H9 (cell line): ENCODE measurements around the gene KCNH5. TPM values are rescaled to one million over a fixed set of nuclear protein-coding genes. Genes with fewer than 3 reads are reported as not detected.

Experiments
- DNase-seq: peaks from one replicate; pipeline ENCODE4 v3.0.0-alpha.2; 2017
- H2AFZ ChIP-seq: one replicate; pipeline ENCODE4 v1.6.1; 2013; ENCODE audit warnings: mild to moderate bottlenecking, low read length, control low read depth, moderate library complexity
- H2AK5ac ChIP-seq: 2 replicates; pipeline ENCODE4 v1.6.1; 2013; ENCODE audit warnings: low read length, control low read depth, mixed read lengths; ENCODE audit not compliant: insufficient read length
- H2BK120ac ChIP-seq: one replicate; pipeline ENCODE4 v1.6.1; 2013; ENCODE audit warnings: low read depth, mild to moderate bottlenecking, low read length, control low read depth, inconsistent platforms; ENCODE audit not compliant: poor library complexity, severe bottlenecking
- H2BK12ac ChIP-seq: 2 replicates; pipeline ENCODE4 v1.6.1; 2013; ENCODE audit warnings: low read length, control low read depth, mixed read lengths, low read depth; ENCODE audit not compliant: insufficient read length
- H2BK15ac ChIP-seq: 2 replicates; pipeline ENCODE4 v1.6.1; 2013; ENCODE audit warnings: low read depth, low read length, control low read depth
- H2BK20ac ChIP-seq: one replicate; pipeline ENCODE4 v1.6.1; 2013; ENCODE audit warnings: low read depth, mild to moderate bottlenecking, low read length, control low read depth, inconsistent platforms; ENCODE audit not compliant: poor library complexity, severe bottlenecking
- H2BK5ac ChIP-seq: 2 replicates; pipeline ENCODE4 v1.6.1; 2013; ENCODE audit warnings: low read length, control low read depth, mixed read lengths; ENCODE audit not compliant: insufficient read length
- H3K14ac ChIP-seq: 2 replicates; pipeline ENCODE4 v1.6.1; 2013; ENCODE audit warnings: low read length, control low read depth; ENCODE audit not compliant: insufficient read depth
- H3K18ac ChIP-seq: 2 replicates; pipeline ENCODE4 v1.6.1; 2013; ENCODE audit warnings: low read depth, mild to moderate bottlenecking, mixed read lengths, low read length, control low read depth; ENCODE audit not compliant: insufficient read length
- H3K23ac ChIP-seq: 2 replicates; pipeline ENCODE4 v1.6.1; 2013; ENCODE audit warnings: low read length, control low read depth, mixed read lengths, low read depth; ENCODE audit not compliant: insufficient read length
- H3K23me2 ChIP-seq: 2 replicates; pipeline ENCODE4 v1.6.1; 2013; ENCODE audit warnings: low read depth, mild to moderate bottlenecking, mixed read lengths, low read length, control low read depth; ENCODE audit not compliant: insufficient read length, poor library complexity, severe bottlenecking
- H3K27ac ChIP-seq: 2 replicates; pipeline ENCODE4 v1.5.1; 2013; ENCODE audit warnings: low read length, control low read depth, mixed read lengths, low read depth; ENCODE audit not compliant: insufficient read length
- H3K27me3 ChIP-seq: 2 replicates; pipeline ENCODE4 v1.6.1; 2013; ENCODE audit warnings: low read length, control low read depth, inconsistent platforms; ENCODE audit not compliant: insufficient read depth
- H3K4ac ChIP-seq: 2 replicates; pipeline ENCODE4 v1.6.1; 2013; ENCODE audit warnings: low read depth, mild to moderate bottlenecking, control low read depth, inconsistent platforms, low read length, moderate library complexity
- H3K4me1 ChIP-seq: 2 replicates; pipeline ENCODE4 v1.6.1; 2013; ENCODE audit warnings: low read length, control low read depth, inconsistent platforms; ENCODE audit not compliant: insufficient read depth
- H3K4me2 ChIP-seq: 2 replicates; pipeline ENCODE4 v1.6.1; 2013; ENCODE audit warnings: low read length, control low read depth, mixed read lengths; ENCODE audit not compliant: insufficient read length, insufficient read depth
- H3K56ac ChIP-seq: 2 replicates; pipeline ENCODE4 v1.6.1; 2013; ENCODE audit warnings: low read depth, mild to moderate bottlenecking, mixed read lengths, low read length, control low read depth; ENCODE audit not compliant: insufficient read length
- H3K79me1 ChIP-seq: 2 replicates; pipeline ENCODE4 v1.6.1; 2013; ENCODE audit warnings: low read depth, mild to moderate bottlenecking, moderate library complexity, low read length, control low read depth, inconsistent platforms; ENCODE audit not compliant: insufficient read depth, poor library complexity, severe bottlenecking
- H3K79me2 ChIP-seq: 2 replicates; pipeline ENCODE4 v1.6.1; 2013; ENCODE audit warnings: low read length, control low read depth, inconsistent platforms; ENCODE audit not compliant: insufficient read depth
- H3K9ac ChIP-seq: 2 replicates; pipeline ENCODE4 v1.6.1; 2013; ENCODE audit warnings: low read length, control low read depth, mixed read lengths; ENCODE audit not compliant: insufficient read length; ENCODE audit errors: extremely low read depth
- H3K9me3 ChIP-seq: one replicate; pipeline ENCODE4 v1.6.1; 2013; ENCODE audit warnings: low read depth, low read length, inconsistent platforms; ENCODE audit not compliant: control insufficient read depth
- H3T11ph ChIP-seq: one replicate; pipeline ENCODE4 v1.6.1; 2013; ENCODE audit warnings: mild to moderate bottlenecking, low read length, control low read depth, inconsistent platforms
- H4K20me1 ChIP-seq: one replicate; pipeline ENCODE4 v1.6.1; 2013; ENCODE audit not compliant: control insufficient read depth, insufficient read length, insufficient read depth
- H4K5ac ChIP-seq: 2 replicates; pipeline ENCODE4 v1.6.1; 2013; ENCODE audit warnings: low read depth, mild to moderate bottlenecking, mixed read lengths, low read length, control low read depth; ENCODE audit not compliant: insufficient read length
- H4K8ac ChIP-seq: replicated peaks from 2 replicates; pipeline ENCODE4 v1.6.1; 2013; ENCODE audit warnings: low read length, control low read depth, mixed read lengths, low read depth; ENCODE audit not compliant: insufficient read length
- H4K91ac ChIP-seq: 2 replicates; pipeline ENCODE4 v1.6.1; 2013; ENCODE audit warnings: low read depth, mild to moderate bottlenecking, moderate library complexity, mixed read lengths, low read length, control low read depth; ENCODE audit not compliant: insufficient read length
- H3K27ac Mint-ChIP-seq, 3 experiments: 2 replicates in 2 of 3; 3 replicates in 1 of 3; pipeline ENCODE4 v1.8.0; 2020 to 2021; ENCODE audit warnings: mixed read lengths in 3 of 3, mild to moderate bottlenecking in 1 of 3, moderate library complexity in 1 of 3
- H3K27me3 Mint-ChIP-seq: 2 replicates; pipeline ENCODE4 v1.8.0; 2021; ENCODE audit warnings: low read depth, mild to moderate bottlenecking, moderate library complexity, mixed read lengths
- H3K36me3 Mint-ChIP-seq, 3 experiments: 2 replicates in 2 of 3; 3 replicates in 1 of 3; pipeline ENCODE4 v1.8.0; 2020 to 2021; ENCODE audit warnings: low read depth in 3 of 3, mixed read lengths in 3 of 3; ENCODE audit not compliant: insufficient read depth in 1 of 3
- H3K4me1 Mint-ChIP-seq, 2 experiments: 2 replicates each; pipeline ENCODE4 v1.8.0; 2020; ENCODE audit warnings: mixed read lengths in 2 of 2
- H3K4me3 Mint-ChIP-seq, 2 experiments: 2 replicates in 1 of 2; 3 replicates in 1 of 2; pipeline ENCODE4 v1.8.0; 2020 to 2021; ENCODE audit warnings: mild to moderate bottlenecking in 2 of 2, mixed read lengths in 2 of 2, moderate library complexity in 1 of 2
- H3K9me3 Mint-ChIP-seq, 2 experiments: 2 replicates in 1 of 2; 3 replicates in 1 of 2; pipeline ENCODE4 v1.8.0; 2020; ENCODE audit warnings: mild to moderate bottlenecking in 2 of 2, mixed read lengths in 2 of 2, moderate library complexity in 1 of 2
- WGBS: extraction: QIAGEN DNeasy Blood & Tissue Kit; methylation state at CpG from one replicate; pipeline ENCODE4 v1.1.7; 2013; ENCODE audit warnings: missing lambda C conversion rate, low lambda C conversion rate, mixed read lengths; ENCODE audit not compliant: insufficient read length; ENCODE audit errors: extremely low coverage; 5-methylcytosine and 5-hydroxymethylcytosine counted together
- total RNA-seq: library from RNA; stranded (reverse); gene quantifications from 2 replicates; pipeline ENCODE4 v1.2.1, GENCODE V29; 2021
- TF ChIP-seq, protein P1 (sequence below): fragments of 200-600 bp; sonication (generic); conservative IDR thresholded peaks from 3 replicates; pipeline ENCODE4 v1.8.0; 2021; ENCODE audit warnings: antibody characterized with exemption, mild to moderate bottlenecking

KCNH5 gene
- total RNA-seq, 1 experiment from 2014 or later, result 0.42 TPM

DNA sequence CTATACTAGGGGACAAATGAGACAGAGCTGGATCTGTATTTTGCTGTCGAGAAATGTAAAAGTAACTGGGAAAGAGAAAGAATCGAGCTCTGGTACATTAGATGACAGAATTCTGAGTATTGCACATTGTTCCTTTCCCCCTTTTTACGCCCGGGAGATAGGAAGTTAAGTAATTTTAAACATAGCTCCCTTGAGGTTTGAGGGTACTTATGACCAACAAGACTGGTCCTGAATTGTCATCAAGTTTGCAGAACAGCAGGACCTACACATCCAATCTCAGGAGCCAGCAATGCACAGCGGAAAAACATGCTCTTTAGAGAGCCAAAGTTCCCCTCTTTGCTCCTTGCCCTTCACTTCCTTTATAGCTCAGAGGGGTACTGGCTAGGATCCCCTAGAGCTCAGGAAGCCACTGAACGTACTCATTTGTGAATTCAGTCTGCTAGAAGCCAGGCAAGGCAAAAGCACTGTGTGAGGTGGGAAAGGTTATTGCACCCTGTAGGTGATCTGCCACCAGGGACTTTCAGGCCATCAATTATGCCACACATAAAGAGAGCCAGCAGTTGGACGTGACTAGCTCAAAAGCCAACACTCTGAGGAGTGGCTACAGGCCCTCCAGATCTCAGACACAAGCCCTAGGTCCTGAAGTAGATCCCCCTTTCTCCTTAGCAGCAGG lies 333.8 kb downstream of the KCNH5 start:
- H4K5ac ChIP-seq, result no peak overlapping the region
- no peak overlapping the region for H3K18ac ChIP-seq
- no peak overlapping the region for H2BK12ac ChIP-seq
- DNase-seq, result no peak
- Mint-ChIP-seq H3K9me3 (no peaks in the 10 kb centered on the region), H3K36me3 (no peaks in the 10 kb centered on the region; a peak in 1 of 7 replicates), H3K4me3 (no peak overlapping the region), H3K27me3 (no peaks in the 10 kb centered on the region), H3K27ac (no peak overlapping the region; a peak in 1 of 7 replicates), H3K4me1 (peaks cover 6 to 10% of the 10 kb centered on the region in 2 experiments; a peak in 3 of 4 replicates)
- no peak overlapping the region for H2AK5ac ChIP-seq
- H3K23me2 ChIP-seq, result no peaks in the 10 kb centered on the region
- H3K56ac ChIP-seq, result no peak overlapping the region
- H3K79me2 ChIP-seq, result no peaks in the 10 kb centered on the region
- no peak overlapping the region for H3K4ac ChIP-seq
- no peak overlapping the region for H4K91ac ChIP-seq
- H4K8ac ChIP-seq, result no peak overlapping the region
- H3K79me1 ChIP-seq, result no peaks in the 10 kb centered on the region
- no peaks in the 10 kb centered on the region for H4K20me1 ChIP-seq
- TF ChIP-seq, protein P1, sequence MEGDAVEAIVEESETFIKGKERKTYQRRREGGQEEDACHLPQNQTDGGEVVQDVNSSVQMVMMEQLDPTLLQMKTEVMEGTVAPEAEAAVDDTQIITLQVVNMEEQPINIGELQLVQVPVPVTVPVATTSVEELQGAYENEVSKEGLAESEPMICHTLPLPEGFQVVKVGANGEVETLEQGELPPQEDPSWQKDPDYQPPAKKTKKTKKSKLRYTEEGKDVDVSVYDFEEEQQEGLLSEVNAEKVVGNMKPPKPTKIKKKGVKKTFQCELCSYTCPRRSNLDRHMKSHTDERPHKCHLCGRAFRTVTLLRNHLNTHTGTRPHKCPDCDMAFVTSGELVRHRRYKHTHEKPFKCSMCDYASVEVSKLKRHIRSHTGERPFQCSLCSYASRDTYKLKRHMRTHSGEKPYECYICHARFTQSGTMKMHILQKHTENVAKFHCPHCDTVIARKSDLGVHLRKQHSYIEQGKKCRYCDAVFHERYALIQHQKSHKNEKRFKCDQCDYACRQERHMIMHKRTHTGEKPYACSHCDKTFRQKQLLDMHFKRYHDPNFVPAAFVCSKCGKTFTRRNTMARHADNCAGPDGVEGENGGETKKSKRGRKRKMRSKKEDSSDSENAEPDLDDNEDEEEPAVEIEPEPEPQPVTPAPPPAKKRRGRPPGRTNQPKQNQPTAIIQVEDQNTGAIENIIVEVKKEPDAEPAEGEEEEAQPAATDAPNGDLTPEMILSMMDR, result no peak
- H2BK15ac ChIP-seq, result no peak overlapping the region
- H3K9ac ChIP-seq, result no peak overlapping the region
- no peak overlapping the region for H3K14ac ChIP-seq
- H3K9me3 ChIP-seq, result no peaks in the 10 kb centered on the region
- no peak overlapping the region for H3K23ac ChIP-seq
- no peak overlapping the region for H2BK20ac ChIP-seq
- no peaks in the 10 kb centered on the region; the same call in 1 of the 2 replicates for H3K4me1 ChIP-seq
- H3K27ac ChIP-seq, result no peak overlapping the region
- no peak overlapping the region for H2BK5ac ChIP-seq
- no peak overlapping the region for H3T11ph ChIP-seq
- WGBS, result no CpG with 5 or more reads among the region's 7 CpGs
- no peaks in the 10 kb centered on the region for H3K27me3 ChIP-seq
- H2BK120ac ChIP-seq, result no peak overlapping the region
- H2AFZ ChIP-seq, result no peak overlapping the region
- no peak overlapping the region for H3K4me2 ChIP-seq
